Right ventricle myocardium inferior (tissue), 1 donor: ENCODE results near the gene EFNA5. TPM values are rescaled to one million over a fixed set of nuclear protein-coding genes. Genes with fewer than 3 reads are reported as not detected.

Experiments used
- ATAC-seq: fragments of 200-7000 bp; cut with Tn5 transposase; one replicate; pipeline ENCODE4 v1.9.1; 2020; ENCODE audit warnings: mild to moderate bottlenecking, moderate library complexity
- DNase-seq: peaks from one replicate; pipeline ENCODE4 v3.0.0; 2021; ENCODE audit errors: missing footprints
- intact Hi-C: fragments of 100-400 bp; cut with DNase I; formaldehyde crosslinking; loops from one replicate; pipeline ENCODE4 v1.11.0; 2022
- total RNA-seq: library from RNA; stranded (reverse); fragmentation: NEBNext Ultra II Directional; extraction: Animal tissue kit (Norgen Biotek cat#: 25700); gene quantifications from one replicate; pipeline ENCODE4 v1.2.1, GENCODE V29; 2021
- donor health status: DM: no; HTN: yes; CAD: no; lungs with severe emphysema.

Gene EFNA5
- total RNA-seq, 1 donor from 2014 or later, result 28.5 TPM

DNA sequence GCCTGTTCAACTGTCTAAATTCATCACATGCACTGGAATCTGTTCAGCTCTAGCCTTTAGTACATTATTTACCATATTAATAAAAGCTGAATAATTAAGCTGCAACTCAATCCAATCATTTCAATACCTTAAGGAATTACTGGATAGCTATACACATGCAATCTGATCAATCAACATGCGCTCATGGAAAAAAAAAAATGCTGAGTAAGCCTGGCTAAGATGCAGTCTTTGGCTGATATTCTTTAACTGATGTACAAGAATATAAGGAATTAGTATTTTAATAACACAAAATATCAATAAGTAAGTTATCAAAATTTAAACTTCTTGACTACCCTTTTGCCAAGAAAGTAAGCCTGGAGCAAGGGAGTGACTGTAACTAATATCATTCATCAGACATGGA, 15.9 kb downstream of the EFNA5 start:
- no peak for ATAC-seq
- intact Hi-C loops, result no loop called here
- no peak for DNase-seq

DNA sequence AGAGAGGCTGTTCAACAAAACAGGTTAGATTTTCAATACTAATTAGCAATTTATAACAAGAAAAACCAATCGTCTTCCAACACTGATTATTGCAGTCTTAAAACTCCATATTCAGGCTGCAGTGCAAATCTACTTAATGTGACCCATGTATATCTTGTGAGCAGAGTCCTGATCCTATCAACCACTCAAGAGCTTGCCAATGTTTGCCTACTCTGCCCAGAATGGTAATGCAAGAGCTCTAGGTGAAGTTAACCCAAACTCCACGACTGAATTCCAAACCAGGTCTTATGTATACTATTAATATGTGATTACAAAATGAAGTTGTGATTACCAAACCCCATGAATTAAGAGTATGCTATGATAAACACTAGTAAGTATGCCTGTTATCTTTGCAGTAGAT, 17.1 kb downstream of the EFNA5 start:
- intact Hi-C loops, result no loop called here
- DNase-seq (no peak), ATAC-seq (no peak)

DNA sequence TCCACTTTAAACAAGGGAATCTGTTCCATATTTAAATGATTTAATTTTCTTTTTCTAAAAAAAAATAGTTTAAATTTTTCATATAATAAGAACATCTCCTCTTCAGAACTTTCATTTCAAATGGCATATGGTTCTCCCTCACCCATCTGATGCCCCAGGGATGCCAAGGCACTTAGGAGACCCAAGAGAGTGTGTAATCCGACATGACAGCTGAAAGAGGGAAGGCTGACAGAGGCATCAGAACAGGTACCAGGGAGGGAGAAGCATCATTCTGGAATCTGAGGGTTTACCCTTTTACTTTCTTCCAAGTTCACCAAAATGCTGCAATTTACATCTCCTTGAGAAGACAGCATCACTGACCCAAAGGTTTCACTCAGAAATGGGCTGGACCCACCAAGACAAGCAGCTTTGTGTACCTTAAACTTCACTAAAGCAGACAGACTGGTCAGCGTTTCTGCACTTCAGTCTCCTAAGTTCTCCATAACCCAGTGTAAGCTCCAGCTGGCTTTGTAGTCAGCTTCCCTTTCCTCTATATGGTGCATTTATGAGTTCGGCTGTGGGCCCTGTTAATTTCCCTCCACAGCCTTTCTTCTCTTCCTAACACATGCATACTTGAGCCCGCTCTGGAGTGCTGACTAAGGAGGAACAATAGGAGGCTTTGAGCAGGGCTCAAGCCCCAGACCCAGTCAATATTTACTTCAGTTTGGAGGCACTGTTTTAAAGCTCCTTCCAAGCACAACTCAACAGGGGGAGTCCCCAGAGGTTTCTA, 17.7 kb downstream of the EFNA5 start:
- intact Hi-C loops, result no loop called here
- DNase-seq (no peak), ATAC-seq (no peak)

DNA sequence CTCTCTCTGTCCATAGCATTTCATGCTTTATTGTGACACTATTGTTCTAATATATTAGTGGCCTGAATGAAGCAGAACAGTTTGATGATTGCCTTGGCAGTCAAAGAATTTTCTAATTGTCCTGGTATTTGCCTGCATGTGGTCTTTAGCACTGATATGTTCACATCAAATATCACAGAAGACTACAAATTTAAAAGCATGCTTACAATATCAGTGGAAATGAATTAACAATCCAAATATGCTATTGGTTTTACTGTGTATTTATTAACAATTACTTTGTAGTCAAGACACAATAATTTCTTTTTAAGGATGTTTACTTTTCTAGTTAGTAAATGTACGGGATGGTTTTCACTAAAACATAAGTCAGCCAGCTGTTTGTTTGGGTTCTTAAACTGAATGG, 18.3 kb downstream of the EFNA5 start:
- no peak for ATAC-seq

DNA sequence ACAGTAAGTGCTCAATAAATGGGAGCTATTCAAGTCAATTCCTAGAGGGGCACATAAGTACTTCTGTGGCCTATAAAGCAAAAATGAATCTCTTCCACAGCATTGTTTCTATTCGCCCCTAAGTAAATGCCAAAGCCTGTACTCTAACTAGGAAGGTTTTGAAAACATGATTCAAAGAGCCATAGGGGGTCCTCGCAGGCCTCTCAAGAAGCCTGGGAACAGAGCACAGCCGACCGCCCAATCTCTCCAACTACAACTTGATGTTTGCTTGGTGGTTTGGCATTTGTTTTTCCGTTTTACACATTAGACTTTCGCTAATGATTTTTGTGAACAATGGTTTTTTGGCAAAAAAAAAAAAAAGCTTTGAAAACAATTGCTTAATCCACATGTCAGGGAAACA, 19.4 kb downstream of the EFNA5 start:
- ATAC-seq (no peak), DNase-seq (peak; percentile 30)
- intact Hi-C loops, result no loop called here

More for the DNA sequence above, 18.3 kb downstream of the EFNA5 start:
- intact Hi-C loops, result no loop called here
- no peak for DNase-seq

DNA sequence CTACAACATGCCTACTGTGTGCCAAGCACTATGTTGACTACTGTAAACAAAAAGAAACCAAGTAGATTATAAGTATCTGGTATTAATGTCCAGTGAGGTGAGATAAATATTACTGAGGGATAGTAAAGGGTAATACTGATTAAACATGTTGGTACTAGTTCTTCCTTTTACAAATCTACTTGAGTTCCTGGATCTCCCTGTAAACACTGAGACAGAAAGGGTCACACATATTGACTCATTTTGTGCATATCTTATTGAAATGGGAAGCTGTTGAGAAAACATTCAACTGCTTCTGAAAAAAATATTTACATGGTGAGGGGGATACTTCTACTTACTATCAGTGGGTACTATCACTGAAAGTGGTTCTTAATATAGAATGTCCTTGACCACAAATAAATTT, 24.3 kb downstream of the EFNA5 start:
- intact Hi-C loops, result no loop called here
- DNase-seq, result no peak
- ATAC-seq, result no peak

DNA sequence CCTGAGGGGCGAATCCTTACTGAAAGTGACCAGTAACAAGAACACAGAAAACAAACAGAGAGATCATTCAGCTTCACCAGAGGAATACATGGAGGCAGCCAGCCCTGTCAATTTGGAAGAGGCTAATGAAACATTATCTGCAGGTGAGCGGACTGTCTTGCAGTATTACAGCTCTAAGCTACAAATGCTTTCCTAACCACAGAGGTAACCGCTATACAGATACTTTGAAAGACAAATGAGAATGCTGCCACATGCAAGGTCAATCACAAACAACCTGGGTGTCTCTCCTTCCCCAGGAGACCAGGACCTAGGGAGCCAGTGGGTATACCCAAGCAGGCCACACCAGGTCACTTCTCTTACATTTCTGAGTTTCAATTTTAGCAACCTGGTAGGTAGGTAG, 30.2 kb downstream of the EFNA5 start:
- DNase-seq, result no peak
- ATAC-seq, result peak; percentile 26
- intact Hi-C loops, result no loop called here

DNA sequence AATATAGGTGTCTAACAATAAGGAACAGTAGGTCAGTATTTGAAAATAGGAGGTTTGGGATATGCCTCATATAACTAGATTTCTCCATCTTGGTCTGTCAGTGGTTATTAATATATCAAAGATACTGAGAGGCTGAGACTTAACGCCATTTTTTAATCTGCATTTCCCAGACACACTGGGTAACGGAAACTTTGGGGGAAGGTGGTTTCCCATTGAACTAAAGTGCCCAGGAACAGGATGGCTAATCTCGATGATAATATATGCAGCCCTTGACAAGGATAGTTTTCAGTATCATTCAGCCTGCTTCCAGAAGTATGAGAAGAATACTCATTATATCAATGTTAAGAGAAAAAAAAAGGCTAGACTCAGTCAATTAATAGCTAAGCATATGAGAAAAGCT, 30.7 kb downstream of the EFNA5 start:
- ATAC-seq (no peak), DNase-seq (no peak)
- intact Hi-C loops, result no loop called here

DNA sequence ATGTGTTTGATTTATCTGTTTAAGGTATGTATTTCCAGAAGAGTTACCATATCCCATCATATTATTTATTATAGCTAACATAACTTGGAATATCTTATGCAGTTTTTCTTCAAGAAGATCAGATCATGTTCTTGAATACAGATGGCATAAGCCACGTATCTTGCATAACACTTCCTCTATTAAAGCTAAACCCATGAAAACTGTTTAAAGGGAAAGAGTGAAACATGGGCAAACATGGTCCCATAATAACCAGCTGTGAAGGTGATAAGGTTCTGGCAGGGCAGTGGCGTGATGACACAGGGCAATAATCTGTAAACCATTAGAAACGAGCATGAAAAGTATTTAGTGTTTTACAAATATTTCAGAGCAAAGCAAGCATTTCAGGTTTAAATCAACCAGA, 34.2 kb downstream of the EFNA5 start:
- DNase-seq, result no peak
- ATAC-seq, result no peak
- intact Hi-C loops, result no loop called here

DNA sequence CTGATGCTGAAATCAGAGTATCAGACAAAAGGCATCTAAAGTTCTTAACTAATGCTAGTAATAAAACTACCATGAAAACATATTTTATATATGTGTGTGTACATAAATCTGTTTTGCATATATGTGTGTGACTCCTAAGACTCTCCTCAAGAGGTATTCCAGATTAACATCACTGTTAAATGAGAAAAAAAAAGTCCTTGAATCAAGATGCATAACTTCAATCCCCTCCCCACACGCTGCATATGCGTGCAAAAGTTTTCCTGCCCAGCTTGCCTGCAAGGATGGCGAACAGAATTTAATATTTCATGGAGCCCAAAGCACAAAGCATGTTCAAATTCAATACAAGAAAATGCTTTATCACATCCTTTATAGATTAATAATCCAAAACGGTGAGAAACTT, 34.7 kb downstream of the EFNA5 start:
- ATAC-seq (no peak), DNase-seq (no peak)
- intact Hi-C loops, result no loop called here

DNA sequence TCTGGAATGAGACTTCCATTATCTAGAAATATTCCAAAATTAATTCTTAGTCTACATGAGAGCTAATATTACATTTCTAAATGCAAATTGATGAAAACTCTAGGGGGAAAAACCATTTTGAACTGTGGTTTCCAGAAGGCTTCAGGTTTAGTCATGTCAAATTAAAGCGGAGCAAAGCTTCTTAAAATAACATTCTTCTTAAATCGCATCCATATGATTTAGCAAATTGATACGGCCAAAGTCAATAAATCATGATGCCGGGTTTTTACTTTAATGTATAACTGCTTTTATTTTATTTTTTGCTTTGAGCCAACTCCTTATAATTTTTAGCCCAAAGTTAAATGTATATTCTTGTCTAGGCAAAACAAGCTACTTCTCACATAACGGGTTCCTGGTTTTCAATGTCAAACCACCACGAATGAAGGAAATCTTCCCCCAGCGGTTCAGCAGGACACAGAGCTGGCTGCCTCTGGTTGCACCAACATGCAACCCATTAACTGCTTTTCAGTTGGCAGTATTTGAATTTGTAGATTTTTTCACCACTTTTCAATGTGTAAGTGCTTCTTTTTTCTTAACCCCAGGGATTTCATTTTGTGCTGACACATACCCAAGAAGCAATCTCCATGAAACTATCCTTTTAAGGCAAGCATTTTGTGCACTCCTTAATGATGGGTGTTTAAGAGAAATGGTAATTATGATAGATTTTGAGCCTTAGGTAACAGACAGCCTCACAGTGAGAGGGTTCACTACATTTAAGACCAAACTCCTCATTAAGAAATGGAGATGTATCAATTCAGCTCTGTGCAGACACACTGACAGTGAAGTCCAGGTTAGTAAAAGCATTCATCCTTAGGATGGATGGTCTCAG, 35.5 kb downstream of the EFNA5 start:
- ATAC-seq, result no peak
- DNase-seq, result no peak
- intact Hi-C loops, result no loop called here

DNA sequence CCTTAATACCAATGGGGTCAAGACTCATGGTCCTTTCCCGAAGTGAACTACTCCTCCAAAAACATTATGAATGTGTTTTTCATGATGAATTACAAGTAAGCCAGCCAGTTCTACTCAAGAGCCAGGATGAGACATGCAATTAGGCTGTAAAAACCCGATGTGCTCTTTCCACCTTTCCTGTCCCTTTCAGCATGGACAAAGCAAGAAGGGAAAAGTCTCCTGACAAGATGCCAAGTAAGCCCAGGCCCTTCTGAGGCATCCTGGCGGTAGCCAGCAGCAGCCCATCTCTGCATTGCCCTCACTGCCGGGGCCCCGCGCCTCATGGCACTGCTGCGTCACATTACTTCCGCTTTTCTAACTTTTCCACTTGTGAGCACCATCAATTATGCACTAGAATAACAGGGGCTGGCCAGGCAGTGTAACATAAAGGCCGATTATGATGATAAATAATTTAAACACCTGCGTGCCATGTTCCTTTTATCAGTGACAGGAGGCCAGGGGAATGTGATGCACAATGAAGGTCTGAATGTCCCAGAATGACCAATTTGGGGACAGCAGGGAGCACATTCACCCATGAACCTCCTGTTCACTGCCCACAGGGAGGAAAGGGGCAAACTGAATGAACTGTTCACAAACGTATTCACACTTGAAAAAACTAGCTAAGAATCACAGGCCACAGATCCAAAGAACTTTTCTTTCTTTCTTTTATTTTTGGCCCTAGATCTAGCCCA, 37.4 kb downstream of the EFNA5 start:
- intact Hi-C loops, result no loop called here
- DNase-seq (no peak), ATAC-seq (no peak)

DNA sequence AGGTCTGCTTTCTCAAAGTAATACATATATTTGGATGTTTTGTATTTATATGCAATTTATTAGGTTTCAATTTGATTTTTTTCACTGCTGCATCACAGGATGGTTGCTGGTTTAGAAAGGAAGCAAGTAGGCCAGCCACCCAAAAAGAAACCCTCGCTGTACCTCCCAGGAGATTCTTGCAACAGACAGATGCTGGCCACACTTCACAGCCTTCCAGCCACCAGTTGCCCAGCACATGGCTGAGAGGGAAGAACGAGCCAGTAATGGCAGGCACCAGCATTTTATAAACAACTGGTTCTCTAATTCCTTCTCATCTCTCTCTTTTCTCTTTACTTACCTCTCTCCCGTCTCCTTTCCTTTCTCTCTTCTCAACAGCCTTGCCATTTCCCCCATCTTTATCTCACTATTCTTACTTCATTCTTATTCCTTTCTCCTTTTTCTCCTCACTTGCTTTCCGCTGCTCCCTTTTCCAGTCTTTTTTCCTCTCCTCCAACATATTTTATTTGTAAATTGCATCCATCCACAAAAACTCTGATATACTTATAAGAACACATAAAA, 38.9 kb downstream of the EFNA5 start:
- ATAC-seq (no peak), DNase-seq (no peak)
- intact Hi-C loops, result no loop called here

DNA sequence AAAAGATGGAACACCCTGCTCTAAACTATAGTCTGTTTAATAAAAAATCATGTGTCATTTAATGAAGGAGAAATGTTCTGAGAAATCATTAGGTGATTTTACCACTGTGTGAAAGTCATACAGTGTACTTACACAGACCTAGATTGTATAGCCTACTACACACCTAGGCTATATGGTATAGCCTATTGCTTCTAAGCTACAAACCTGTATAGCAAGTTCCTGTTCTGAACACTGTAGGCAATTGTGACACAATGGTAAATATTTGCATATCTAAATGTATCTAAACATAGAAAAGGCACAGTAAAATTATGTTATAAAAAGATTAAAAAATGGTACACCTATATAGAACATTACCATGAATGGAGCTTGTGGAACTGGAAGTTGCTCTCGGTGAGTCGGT, 40.6 kb downstream of the EFNA5 start:
- no peak for ATAC-seq
- DNase-seq, result no peak
- intact Hi-C loops, result no loop called here

DNA sequence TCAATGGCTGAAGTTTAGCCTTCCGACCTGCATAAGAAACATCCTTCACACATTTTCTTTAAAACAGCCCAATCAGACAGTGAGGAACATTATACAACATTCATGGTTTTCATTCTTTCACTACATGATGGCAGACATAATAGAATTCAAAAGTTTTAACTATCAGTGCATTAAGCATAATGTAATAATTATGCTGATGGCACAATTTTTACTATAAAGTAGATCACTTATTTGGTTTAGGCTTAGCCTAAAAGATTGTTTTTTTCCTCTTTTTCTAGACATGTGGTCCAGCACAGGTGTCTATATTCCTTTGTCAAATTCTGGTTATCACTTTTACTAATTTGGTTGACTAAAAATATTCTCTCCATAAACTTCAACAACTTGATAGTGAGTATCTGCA, 46.5 kb downstream of the EFNA5 start:
- intact Hi-C loops, result no loop called here

DNA sequence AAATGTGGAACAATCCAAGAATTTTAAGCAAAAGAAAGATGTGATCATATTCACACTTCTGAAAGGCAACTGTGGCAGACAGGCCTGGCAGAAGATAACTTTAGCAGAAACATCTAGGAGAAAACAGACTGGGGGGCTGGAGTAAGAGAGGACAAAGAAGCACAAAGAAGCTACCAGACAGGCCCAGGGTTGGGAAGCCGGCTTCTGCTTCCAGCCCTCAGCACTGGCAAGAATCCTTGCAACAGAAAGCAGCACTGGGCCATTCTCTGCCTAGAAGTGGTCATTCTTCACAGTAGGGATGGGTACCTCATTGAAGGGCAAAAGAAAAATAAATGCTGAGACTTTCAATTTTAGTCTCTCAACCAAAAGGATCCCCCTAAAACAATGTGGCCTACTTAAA, 49.6 kb downstream of the EFNA5 start:
- ATAC-seq, result no peak
- no peak for DNase-seq
- intact Hi-C loops, result no loop called here

More for the DNA sequence above, 46.5 kb downstream of the EFNA5 start:
- ATAC-seq, result no peak
- no peak for DNase-seq

DNA sequence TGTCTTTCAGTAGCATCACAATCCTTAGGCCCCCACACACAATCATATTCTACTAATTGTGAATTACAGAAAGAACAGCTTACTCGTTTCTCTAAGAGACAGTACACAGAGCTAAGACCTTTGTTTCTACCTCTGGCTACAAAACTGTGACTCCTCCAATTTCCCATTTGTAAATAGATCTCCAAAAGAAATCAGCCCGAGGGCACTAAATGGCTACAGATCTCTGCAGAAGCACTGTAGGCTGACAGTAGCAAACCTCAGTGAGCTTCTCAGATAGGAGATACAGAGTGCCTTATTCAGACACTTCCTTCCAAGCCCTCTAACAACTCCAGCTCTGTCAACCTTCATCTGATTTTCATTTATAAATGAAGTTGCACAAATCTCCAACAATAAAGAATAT, 51.0 kb downstream of the EFNA5 start:
- no peak for DNase-seq
- ATAC-seq, result no peak
- intact Hi-C loops, result no loop called here

DNA sequence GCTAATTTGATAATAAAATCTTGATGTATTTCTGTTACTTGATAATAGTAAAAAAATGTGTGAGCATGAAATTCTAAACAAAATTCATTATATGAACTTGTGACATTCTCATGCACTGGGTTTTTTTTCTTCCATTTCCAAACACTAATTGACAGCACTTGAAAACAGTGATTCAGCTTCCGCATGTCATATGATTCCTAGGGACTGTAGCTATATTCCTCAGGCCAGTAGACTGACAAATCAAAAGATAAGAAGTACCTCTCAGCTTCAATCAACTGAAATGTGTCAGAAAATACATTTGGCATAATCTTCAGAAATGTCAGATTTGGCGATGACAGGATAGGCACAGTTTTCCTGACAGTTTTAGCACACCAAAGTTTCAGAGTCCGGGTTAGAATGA, 52.5 kb downstream of the EFNA5 start:
- intact Hi-C loops, result no loop called here
- ATAC-seq, result no peak

DNA sequence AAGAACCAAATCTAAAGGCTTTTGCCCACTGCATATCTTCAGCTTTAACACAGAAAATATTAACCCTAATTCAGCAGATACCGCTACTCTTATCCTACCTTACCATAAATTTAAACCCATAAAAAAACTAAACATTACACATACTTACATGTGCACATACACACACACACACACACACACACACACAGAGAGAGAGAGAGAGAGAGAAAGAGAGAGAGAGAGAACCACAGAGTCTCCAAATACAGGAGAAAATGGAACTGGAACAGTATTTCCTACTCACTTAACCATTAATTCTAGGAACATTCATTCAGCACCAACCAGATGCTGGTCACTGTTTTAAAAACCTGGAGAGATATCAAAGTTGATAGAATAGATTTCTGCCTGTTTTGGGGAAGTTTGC, 53.7 kb downstream of the EFNA5 start:
- no peak for ATAC-seq
- intact Hi-C loops, result no loop called here
- DNase-seq, result no peak

More for the DNA sequence above, 52.5 kb downstream of the EFNA5 start:
- no peak for DNase-seq
